ENCODE data around the gene SEMA7A.

The SEMA7A gene

DNA sequence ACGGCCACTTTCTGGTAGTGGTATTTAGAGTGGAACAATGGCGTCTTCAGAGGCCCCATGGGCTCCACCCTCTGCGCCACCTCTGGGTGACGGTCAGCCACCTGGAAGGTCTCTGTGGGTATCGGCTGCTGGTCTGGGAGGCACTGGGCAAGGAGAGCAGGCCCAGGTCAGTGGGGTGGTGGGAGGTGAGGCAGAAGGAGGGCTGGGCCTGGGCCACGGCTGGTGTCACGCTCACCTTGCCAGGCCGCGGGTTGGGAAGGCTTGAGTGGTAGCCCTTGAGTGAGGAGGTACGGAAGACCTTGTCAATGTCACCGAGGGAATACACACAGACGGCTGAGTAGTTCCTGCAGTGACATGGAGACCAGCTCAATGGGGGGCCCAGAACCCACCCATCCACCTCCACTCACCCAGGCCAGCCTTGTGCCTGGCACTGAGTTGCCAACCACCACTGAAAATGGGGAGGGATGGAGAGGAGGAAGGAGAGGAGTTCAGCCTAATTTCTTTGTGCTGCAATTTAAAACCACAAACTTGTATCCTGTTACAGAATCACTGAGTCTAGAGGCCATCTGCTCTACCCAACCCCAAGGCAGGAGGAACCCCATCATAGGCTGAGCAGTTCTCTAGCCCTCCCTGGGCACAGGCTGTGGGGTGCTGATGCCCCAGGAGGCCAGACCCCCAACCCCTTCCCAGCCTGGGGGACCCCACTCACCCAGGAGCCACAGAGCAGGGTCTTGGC is 19.0 kb downstream of the SEMA7A start:
- no peak overlapping the region for H3K27ac ChIP-seq (ENCODE audit: insufficient read depth in 1 of 2, low read depth in 1 of 2, low read length in 2 of 2, poor library complexity in 1 of 2, severe bottlenecking in 2 of 2)
- 98% methylated on average over 11 of the region's 12 CpGs for WGBS (ENCODE audit: insufficient coverage)
- H3K4me1 ChIP-seq (ENCODE audit: control extremely low read depth in 1 of 4, control insufficient read depth in 4 of 4, insufficient read depth in 4 of 4, low read length in 3 of 4), result peaks cover 0 to 20% (median 18%) of the 10 kb centered on the region in 4 experiments

DNA sequence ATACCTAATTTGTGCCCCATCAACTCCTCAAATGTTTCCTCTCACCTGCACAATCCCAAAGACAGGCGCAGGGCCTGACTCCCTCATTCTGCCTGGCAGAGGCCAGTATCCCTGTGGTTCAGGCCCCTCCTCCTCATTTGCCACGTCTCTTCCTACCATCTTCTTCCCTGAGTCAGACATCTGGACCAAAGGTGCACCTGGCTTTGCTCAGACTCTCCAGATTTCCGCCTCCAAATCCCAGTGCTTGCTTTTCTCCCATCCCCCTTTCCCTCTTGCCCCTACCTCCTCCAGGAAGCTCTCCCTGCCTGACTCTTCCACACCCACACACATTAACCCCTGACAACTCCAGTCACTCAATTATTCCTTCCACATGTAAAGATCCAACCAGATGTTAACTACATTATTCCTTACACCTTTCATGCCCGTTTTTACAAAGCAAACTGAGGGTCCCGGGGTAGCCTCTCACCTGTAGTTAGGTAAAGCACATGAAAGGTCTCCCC is 19.6 kb downstream of the SEMA7A start:
- Histone ChIP-seq H3K9me3 (ENCODE audit: control extremely low read depth in 1 of 5, control insufficient read depth in 4 of 5, insufficient read depth in 2 of 5, low read depth in 1 of 5, low read length in 4 of 5) (no peaks in the 10 kb centered on the region), H3K27ac (ENCODE audit: insufficient read depth in 1 of 2, low read depth in 1 of 2, low read length in 2 of 2, poor library complexity in 1 of 2, severe bottlenecking in 2 of 2) (no peak overlapping the region), H3K4me3 (ENCODE audit: control insufficient read depth in 1 of 7, extremely low read depth in 1 of 7, insufficient read depth in 4 of 7, low read depth in 2 of 7, low read length in 6 of 7) (no peak overlapping the region), H3K27me3 (replicated peaks in 2 of 5; ENCODE audit: control insufficient read depth in 4 of 5, insufficient read depth in 5 of 5, low read length in 4 of 5) (no peaks in the 10 kb centered on the region), H3K4me1 (ENCODE audit: control extremely low read depth in 1 of 4, control insufficient read depth in 4 of 4, insufficient read depth in 4 of 4, low read length in 3 of 4) (peaks cover 0 to 21% (median 18%) of the 10 kb centered on the region in 4 experiments), H3K36me3 (ENCODE audit: control insufficient read depth in 4 of 4, insufficient read depth in 4 of 4, low read length in 3 of 4) (peaks cover 9 to 83% (median 65%) of the 10 kb centered on the region in 4 experiments)
- 100% methylated on average over 3 of the region's 5 CpGs for WGBS (ENCODE audit: insufficient coverage)
- CTCF ChIA-PET, result interaction anchor here (1.1 to 1.4 kb wide), 2 partner anchors 10 to 31 kb away, joined by 3 read pairs; no protein-coding TSS in a partner anchor
- DNase-seq, result no peak
- POLR2A ChIA-PET, result no interaction called here

More for the DNA sequence above, 19.0 kb downstream of the SEMA7A start:
- DNase-seq, result no peak
- no peaks in the 10 kb centered on the region for H3K27me3 ChIP-seq (replicated peaks in 2 of 5; ENCODE audit: control insufficient read depth in 4 of 5, insufficient read depth in 5 of 5, low read length in 4 of 5)
- CTCF ChIA-PET, result interaction anchor here (1.1 to 1.4 kb wide), 2 partner anchors 11 to 32 kb away, joined by 3 read pairs; no protein-coding TSS in a partner anchor
- peaks cover 9 to 83% (median 66%) of the 10 kb centered on the region in 4 experiments for H3K36me3 ChIP-seq (ENCODE audit: control insufficient read depth in 4 of 4, insufficient read depth in 4 of 4, low read length in 3 of 4)
- H3K9me3 ChIP-seq (ENCODE audit: control extremely low read depth in 1 of 5, control insufficient read depth in 4 of 5, insufficient read depth in 2 of 5, low read depth in 1 of 5, low read length in 4 of 5), result no peaks in the 10 kb centered on the region
- H3K4me3 ChIP-seq (ENCODE audit: control insufficient read depth in 1 of 7, extremely low read depth in 1 of 7, insufficient read depth in 4 of 7, low read depth in 2 of 7, low read length in 6 of 7), result no peak overlapping the region
- POLR2A ChIA-PET, result no interaction called here

DNA sequence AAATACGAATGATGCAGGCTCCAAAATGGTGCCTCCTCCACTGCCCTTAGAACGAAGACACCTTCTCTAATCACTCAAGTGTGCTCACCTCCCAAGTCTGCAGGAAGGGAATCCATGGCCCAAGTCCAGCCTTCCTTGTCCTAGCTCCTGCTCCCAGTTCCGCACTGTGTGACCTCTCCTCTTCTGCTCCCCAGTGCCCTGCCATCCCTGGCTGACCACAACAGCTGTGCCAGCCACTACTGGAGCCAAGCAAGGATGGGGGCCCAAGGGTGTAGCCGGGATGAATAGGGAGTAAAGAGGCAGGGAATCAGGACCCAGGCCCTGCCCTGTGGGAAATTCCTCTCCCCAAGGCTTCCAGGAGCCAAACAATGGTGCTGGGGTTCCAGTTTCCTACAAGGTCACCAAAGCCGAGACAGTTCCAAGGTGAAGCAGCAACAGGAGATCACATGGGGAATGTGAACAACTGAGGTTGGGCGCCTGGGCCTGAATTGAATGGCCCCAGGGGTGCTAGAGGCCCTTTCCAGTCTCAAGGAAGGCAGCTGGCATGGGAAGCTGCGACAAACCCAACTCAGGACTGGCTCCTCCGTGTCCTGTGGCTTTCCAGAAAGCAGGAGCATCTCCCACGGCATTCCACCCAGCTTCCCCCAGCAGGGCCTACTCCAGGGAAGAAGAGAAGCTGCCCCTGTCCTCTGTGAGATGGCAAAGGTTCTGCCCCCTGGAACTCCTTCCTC is 20.2 kb downstream of the SEMA7A start:
- DNase-seq, result no peak
- no peaks in the 10 kb centered on the region for H3K9me3 ChIP-seq (ENCODE audit: control extremely low read depth in 1 of 5, control insufficient read depth in 4 of 5, insufficient read depth in 2 of 5, low read depth in 1 of 5, low read length in 4 of 5)
- H3K27ac ChIP-seq (ENCODE audit: insufficient read depth in 1 of 2, low read depth in 1 of 2, low read length in 2 of 2, poor library complexity in 1 of 2, severe bottlenecking in 2 of 2), result no peak overlapping the region
- no peak overlapping the region for H3K4me3 ChIP-seq (ENCODE audit: control insufficient read depth in 1 of 7, extremely low read depth in 1 of 7, insufficient read depth in 4 of 7, low read depth in 2 of 7, low read length in 6 of 7)
- H3K4me1 ChIP-seq (ENCODE audit: control extremely low read depth in 1 of 4, control insufficient read depth in 4 of 4, insufficient read depth in 4 of 4, low read length in 3 of 4), result peaks cover 0 to 24% (median 18%) of the 10 kb centered on the region in 4 experiments
- WGBS (ENCODE audit: insufficient coverage), result 100% methylated on average over 8 of the region's 9 CpGs
- ChIA-PET POLR2A (no interaction called here), CTCF (interaction anchor here (1.3 to 2.3 kb wide), 3 partner anchors 26 to 31 kb away, joined by 3 to 8 read pairs (median 3); no protein-coding TSS in a partner anchor)
- peaks cover 9 to 80% (median 64%) of the 10 kb centered on the region in 4 experiments for H3K36me3 ChIP-seq (ENCODE audit: control insufficient read depth in 4 of 4, insufficient read depth in 4 of 4, low read length in 3 of 4)
- H3K27me3 ChIP-seq (replicated peaks in 2 of 5; ENCODE audit: control insufficient read depth in 4 of 5, insufficient read depth in 5 of 5, low read length in 4 of 5), result no peaks in the 10 kb centered on the region

DNA sequence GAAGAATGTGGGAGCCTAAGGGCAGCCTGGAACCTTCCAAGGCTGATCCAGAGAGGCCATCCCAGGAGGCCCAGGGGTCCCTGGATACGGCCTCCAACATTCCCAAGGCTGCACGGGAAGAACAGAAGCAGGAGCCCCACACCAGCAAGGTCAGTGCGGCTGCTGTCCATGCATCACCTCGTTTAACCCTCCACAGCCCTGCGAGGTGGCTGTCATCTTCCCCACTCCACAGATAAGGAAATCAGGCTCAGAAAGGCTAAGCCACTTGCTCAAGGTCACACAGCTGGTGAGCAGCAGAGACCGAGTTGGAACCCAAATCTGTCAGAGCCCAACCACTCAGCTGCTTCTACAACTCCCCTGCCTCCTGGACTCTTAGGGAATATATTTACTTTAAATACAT is 21.6 kb downstream of the SEMA7A start:
- CTCF ChIA-PET, result interaction anchor here (1.0 to 3.0 kb wide), 4 partner anchors 8 to 36 kb away, joined by 3 to 9 read pairs (median 7); no protein-coding TSS in a partner anchor
- 100% methylated on average over 2 of the region's 6 CpGs for WGBS (ENCODE audit: insufficient coverage)
- POLR2A ChIA-PET, result interaction anchor here (0.7 kb wide), 1 partner anchor 23 kb away, joined by 3 read pairs; no protein-coding TSS in a partner anchor

DNA sequence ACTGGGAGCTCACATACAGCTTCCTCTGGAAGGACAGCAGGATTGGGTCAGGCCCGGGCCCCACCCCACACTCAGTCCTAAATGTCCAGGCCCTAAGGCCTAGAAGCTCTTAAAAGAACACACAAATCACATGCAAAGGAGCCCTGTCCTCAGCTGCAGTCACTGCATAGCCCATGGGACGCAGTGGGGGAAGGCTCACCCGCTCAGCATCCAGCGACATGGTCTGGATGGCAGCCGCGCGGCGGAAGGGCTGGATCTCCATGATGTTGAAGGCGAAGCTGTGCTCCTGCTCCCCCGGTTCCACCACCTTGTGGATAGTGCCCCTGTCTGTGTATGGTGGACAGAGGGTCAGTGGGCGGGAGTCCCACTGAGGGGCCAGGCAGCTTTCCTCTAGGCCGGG is 22.1 kb downstream of the SEMA7A start:
- ChIA-PET POLR2A (interaction anchor here (0.7 kb wide), 1 partner anchor 24 kb away, joined by 3 read pairs; no protein-coding TSS in a partner anchor), CTCF (interaction anchor here (1.0 to 3.0 kb wide), 4 partner anchors 8 to 36 kb away, joined by 3 to 9 read pairs (median 7); no protein-coding TSS in a partner anchor)
- 97% methylated on average over 4 of the region's 12 CpGs for WGBS (ENCODE audit: insufficient coverage)

More for the DNA sequence above, 21.6 kb downstream of the SEMA7A start:
- Histone ChIP-seq H3K4me1 (ENCODE audit: control extremely low read depth in 1 of 4, control insufficient read depth in 4 of 4, insufficient read depth in 4 of 4, low read length in 3 of 4) (peaks cover 0 to 31% (median 18%) of the 10 kb centered on the region in 4 experiments), H3K27ac (ENCODE audit: insufficient read depth in 1 of 2, low read depth in 1 of 2, low read length in 2 of 2, poor library complexity in 1 of 2, severe bottlenecking in 2 of 2) (no peak overlapping the region), H3K4me3 (ENCODE audit: control insufficient read depth in 1 of 7, extremely low read depth in 1 of 7, insufficient read depth in 4 of 7, low read depth in 2 of 7, low read length in 6 of 7) (no peak overlapping the region), H3K36me3 (ENCODE audit: control insufficient read depth in 4 of 4, insufficient read depth in 4 of 4, low read length in 3 of 4) (peaks cover 9 to 69% (median 58%) of the 10 kb centered on the region in 4 experiments), H3K27me3 (replicated peaks in 2 of 5; ENCODE audit: control insufficient read depth in 4 of 5, insufficient read depth in 5 of 5, low read length in 4 of 5) (no peaks in the 10 kb centered on the region), H3K9me3 (ENCODE audit: control extremely low read depth in 1 of 5, control insufficient read depth in 4 of 5, insufficient read depth in 2 of 5, low read depth in 1 of 5, low read length in 4 of 5) (no peaks in the 10 kb centered on the region)
- no peak for DNase-seq

DNA sequence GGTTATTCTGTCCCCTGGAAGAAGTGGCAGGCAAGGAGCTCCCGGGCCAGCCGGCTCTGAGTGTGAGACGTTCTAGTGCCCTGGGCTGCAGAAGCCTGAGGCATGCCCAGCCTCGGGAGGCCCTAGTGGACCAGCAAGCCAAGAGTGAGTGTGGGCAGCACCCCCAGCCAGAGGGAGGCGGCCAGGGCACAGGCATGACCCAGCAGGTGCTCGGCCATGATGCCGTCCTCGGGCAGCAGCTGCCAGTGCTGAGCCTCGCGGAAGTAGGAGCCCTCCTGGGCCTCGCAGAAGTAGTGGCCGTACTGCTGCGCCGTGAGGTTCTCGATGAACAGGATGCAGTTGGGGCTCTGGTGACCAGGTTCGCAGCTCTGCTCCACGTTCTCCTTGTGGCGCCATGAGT is 23.3 kb downstream of the SEMA7A start:
- Histone ChIP-seq H3K27me3 (replicated peaks in 2 of 5; ENCODE audit: control insufficient read depth in 4 of 5, insufficient read depth in 5 of 5, low read length in 4 of 5) (no peaks in the 10 kb centered on the region), H3K4me3 (ENCODE audit: control insufficient read depth in 1 of 7, extremely low read depth in 1 of 7, insufficient read depth in 4 of 7, low read depth in 2 of 7, low read length in 6 of 7) (no peak overlapping the region), H3K36me3 (ENCODE audit: control insufficient read depth in 4 of 4, insufficient read depth in 4 of 4, low read length in 3 of 4) (peaks cover 9 to 53% (median 44%) of the 10 kb centered on the region in 4 experiments), H3K27ac (ENCODE audit: insufficient read depth in 1 of 2, low read depth in 1 of 2, low read length in 2 of 2, poor library complexity in 1 of 2, severe bottlenecking in 2 of 2) (no peak overlapping the region), H3K4me1 (ENCODE audit: control extremely low read depth in 1 of 4, control insufficient read depth in 4 of 4, insufficient read depth in 4 of 4, low read length in 3 of 4) (peaks cover 0 to 30% (median 10%) of the 10 kb centered on the region in 4 experiments), H3K9me3 (ENCODE audit: control extremely low read depth in 1 of 5, control insufficient read depth in 4 of 5, insufficient read depth in 2 of 5, low read depth in 1 of 5, low read length in 4 of 5) (no peaks in the 10 kb centered on the region)
- WGBS (ENCODE audit: insufficient coverage), result 96% methylated on average over 18 of the region's 18 CpGs
- CTCF ChIA-PET, result interaction anchor here (0.8 to 3.0 kb wide), 4 partner anchors 9 to 28 kb away, joined by 4 to 9 read pairs (median 6); no protein-coding TSS in a partner anchor
- POLR2A ChIA-PET, result no interaction called here
- no peak for DNase-seq

More for the DNA sequence above, 22.1 kb downstream of the SEMA7A start:
- Histone ChIP-seq H3K4me3 (ENCODE audit: control insufficient read depth in 1 of 7, extremely low read depth in 1 of 7, insufficient read depth in 4 of 7, low read depth in 2 of 7, low read length in 6 of 7) (no peak overlapping the region), H3K36me3 (ENCODE audit: control insufficient read depth in 4 of 4, insufficient read depth in 4 of 4, low read length in 3 of 4) (peaks cover 9 to 64% (median 54%) of the 10 kb centered on the region in 4 experiments), H3K27me3 (replicated peaks in 2 of 5; ENCODE audit: control insufficient read depth in 4 of 5, insufficient read depth in 5 of 5, low read length in 4 of 5) (no peaks in the 10 kb centered on the region), H3K9me3 (ENCODE audit: control extremely low read depth in 1 of 5, control insufficient read depth in 4 of 5, insufficient read depth in 2 of 5, low read depth in 1 of 5, low read length in 4 of 5) (no peaks in the 10 kb centered on the region), H3K4me1 (ENCODE audit: control extremely low read depth in 1 of 4, control insufficient read depth in 4 of 4, insufficient read depth in 4 of 4, low read length in 3 of 4) (peaks cover 0 to 36% (median 18%) of the 10 kb centered on the region in 4 experiments), H3K27ac (ENCODE audit: insufficient read depth in 1 of 2, low read depth in 1 of 2, low read length in 2 of 2, poor library complexity in 1 of 2, severe bottlenecking in 2 of 2) (no peak overlapping the region)
- no peak for DNase-seq
